Measurements from ENCODE around the gene GLIS1. TPM values are rescaled to one million over a fixed set of nuclear protein-coding genes. Genes with fewer than 3 reads are reported as not detected.

GLIS1 gene
- total RNA-seq, 1 donor from 2014 or later: not detected

GRCh38 chr1:53689223-53689622, 49.7 kb downstream of the GLIS1 start:
- Mint-ChIP-seq H3K27ac (no peak overlapping the region), H3K27me3 (peaks cover 21% of the 10 kb centered on the region), H3K9me3 (no peaks in the 10 kb centered on the region), H3K4me1 (no peaks in the 10 kb centered on the region), H3K4me3 (no peak overlapping the region), H3K36me3 (ENCODE audit: low read depth) (no peaks in the 10 kb centered on the region)
- intact Hi-C loops (cut with micrococcal nuclease): no loop called here
- ChIA-PET POLR2A (no interaction called here), CTCF (no interaction called here)
- no peak for TF ChIP-seq CTCF (IDR thresholded peaks at IDR 0.05)
- no peak for DNase-seq
- ATAC-seq (ENCODE audit: low read depth): no peak

GRCh38 chr1:53688381-53689102, 50.4 kb downstream of the GLIS1 start:
- peaks cover 21% of the 10 kb centered on the region for H3K27me3 Mint-ChIP-seq
- H3K4me1 Mint-ChIP-seq: no peaks in the 10 kb centered on the region
- ATAC-seq (ENCODE audit: low read depth): no peak
- CTCF ChIA-PET: interaction anchor here (0.6 kb wide), 1 partner anchor 410 kb away, joined by 3 read pairs; no protein-coding TSS in a partner anchor
- no peaks in the 10 kb centered on the region for H3K9me3 Mint-ChIP-seq
- H3K36me3 Mint-ChIP-seq (ENCODE audit: low read depth): no peaks in the 10 kb centered on the region
- H3K27ac Mint-ChIP-seq: no peak overlapping the region
- no peak for TF ChIP-seq CTCF (IDR thresholded peaks at IDR 0.05)
- POLR2A ChIA-PET: no interaction called here
- intact Hi-C loops (cut with micrococcal nuclease): no loop called here
- no peak overlapping the region for H3K4me3 Mint-ChIP-seq
- DNase-seq: no peak

- ATAC-seq (ENCODE audit: low read depth) (no peak), DNase-seq (no peak)
- Mint-ChIP-seq H3K27ac (no peak overlapping the region), H3K27me3 (peaks cover 21% of the 10 kb centered on the region), H3K36me3 (ENCODE audit: low read depth) (no peaks in the 10 kb centered on the region), H3K4me3 (no peak overlapping the region), H3K9me3 (no peaks in the 10 kb centered on the region), H3K4me1 (no peaks in the 10 kb centered on the region)
- TF ChIP-seq CTCF (IDR thresholded peaks at IDR 0.05): no peak
- POLR2A ChIA-PET: no interaction called here
- CTCF ChIA-PET: no interaction called here
- intact Hi-C loops (cut with micrococcal nuclease): no loop called here
Observed at GRCh38 chr1:53687901-53688300, 51.1 kb downstream of the GLIS1 start.

GRCh38 chr1:53687426-53687825, 51.5 kb downstream of the GLIS1 start:
- no peak for TF ChIP-seq CTCF (IDR thresholded peaks at IDR 0.05)
- Mint-ChIP-seq H3K36me3 (ENCODE audit: low read depth) (no peaks in the 10 kb centered on the region), H3K27me3 (peaks cover 21% of the 10 kb centered on the region), H3K4me1 (no peaks in the 10 kb centered on the region), H3K27ac (no peak overlapping the region), H3K9me3 (no peaks in the 10 kb centered on the region), H3K4me3 (no peak overlapping the region)
- intact Hi-C loops (cut with micrococcal nuclease): no loop called here
- DNase-seq (no peak), ATAC-seq (ENCODE audit: low read depth) (no peak)
- ChIA-PET CTCF (no interaction called here), POLR2A (no interaction called here)

GRCh38 chr1:53686965-53687267, 52.0 kb downstream of the GLIS1 start:
- ChIA-PET POLR2A (no interaction called here), CTCF (no interaction called here)
- Mint-ChIP-seq H3K4me3 (no peak overlapping the region), H3K27me3 (peaks cover 21% of the 10 kb centered on the region), H3K27ac (no peak overlapping the region), H3K36me3 (ENCODE audit: low read depth) (no peaks in the 10 kb centered on the region), H3K4me1 (peaks cover 3% of the 10 kb centered on the region), H3K9me3 (no peaks in the 10 kb centered on the region)
- TF ChIP-seq CTCF (IDR thresholded peaks at IDR 0.05): no peak
- ATAC-seq (ENCODE audit: low read depth): no peak
- intact Hi-C loops (cut with micrococcal nuclease): no loop called here
- DNase-seq: no peak
